NCI-H2171 treated with DMSO at 0.1 percent for 48 hours (cell line): ENCODE measurements around the gene KLC4.
"Not testable (repeated sequence)": the region's sequence is repeated elsewhere in the genome, so short reads cannot be mapped to it uniquely, and the experiment has no call there.

Experiments
- DNase-seq: peaks from one replicate; lab custom pipeline; 2025; lab: John Stamatoyannopoulos, UW

The KLC4 gene

GRCh38 chr6:43070028-43070632, 10.7 kb downstream of the KLC4 start:
- DNase-seq = peak; percentile 65

- no peak for DNase-seq
Observed at GRCh38 chr6:43074847-43075669, 15.6 kb downstream of the KLC4 start.

GRCh38 chr6:43075670-43076463, 16.4 kb downstream of the KLC4 start, which contains the start of gene PTK7:
PTK7 (plus strand) TSS chr6:43076314; CDS start chr6:43076489, 175 bp downstream.
- DNase-seq = peak; percentile 80

- peak; percentile 46 for DNase-seq
Observed at GRCh38 chr6:43076464-43077332, 17.3 kb downstream of the KLC4 start.

GRCh38 chr6:43077333-43077809, 17.9 kb downstream of the KLC4 start:
- DNase-seq = no peak

GRCh38 chr6:43077981-43078511, 18.6 kb downstream of the KLC4 start:
- no peak for DNase-seq

GRCh38 chr6:43078691-43079090, 19.3 kb downstream of the KLC4 start:
- no peak for DNase-seq

- DNase-seq = no peak
Observed at GRCh38 chr6:43081043-43081442, 21.6 kb downstream of the KLC4 start.

GRCh38 chr6:43081922-43082321, 22.5 kb downstream of the KLC4 start:
- not testable (repeated sequence) for DNase-seq

- no peak for DNase-seq
Observed at GRCh38 chr6:43082806-43083655, 23.6 kb downstream of the KLC4 start.

GRCh38 chr6:43086022-43086658, 26.7 kb downstream of the KLC4 start:
- DNase-seq = no peak

- DNase-seq = no peak
Observed at GRCh38 chr6:43088654-43089056, 29.2 kb downstream of the KLC4 start.

GRCh38 chr6:43089467-43089866, 30.0 kb downstream of the KLC4 start:
- no peak for DNase-seq

- DNase-seq = peak; percentile 26
Observed at GRCh38 chr6:43089874-43090558, 30.6 kb downstream of the KLC4 start.

GRCh38 chr6:43090559-43090956, 31.1 kb downstream of the KLC4 start:
- peak; percentile 35 for DNase-seq

- DNase-seq = no peak
Observed at GRCh38 chr6:43091020-43091419, 31.6 kb downstream of the KLC4 start.

- no peak for DNase-seq
Observed at GRCh38 chr6:43091436-43091991, 32.1 kb downstream of the KLC4 start.

- DNase-seq = no peak
Observed at GRCh38 chr6:43092635-43093034, 33.2 kb downstream of the KLC4 start.
